HepG2 (cell line): ENCODE data around the gene MID1. TPM values are rescaled to one million over a fixed set of nuclear protein-coding genes. Genes with fewer than 3 reads are reported as not detected.

Experiments
- ATAC-seq: fragments of 200-7000 bp; cut with Tn5 transposase; 3 replicates; pipeline ENCODE4 v1.9.1; 2020; ENCODE audit warnings: mild to moderate bottlenecking, moderate library complexity
- Bru-seq: library from RNA; stranded (reverse); fragments of 400-500 nt; gene quantifications from one replicate; lab custom pipeline; 2021; lab: Mats Ljungman, UMichigan
- BruChase-seq, 2 experiments: library from RNA; stranded (reverse); fragments of 400-500 nt; gene quantifications; one replicate each; lab custom pipeline; 2021; lab: Mats Ljungman, UMichigan
- BruUV-seq: library from RNA; stranded (reverse); fragments of 400-500 nt; replicated peaks from 2 replicates; lab custom pipeline; 2021; lab: Mats Ljungman, UMichigan
- CTCF ChIA-PET: fragments of 300-600 bp; formaldehyde crosslinking; extraction: SDS; loops from one replicate; lab custom pipeline; 2021; ENCODE audit warnings: low total read pairs, inconsistent platforms, low intra/inter-chr PET ratio; lab: Yijun Ruan, JAX
- POLR2A ChIA-PET: fragments of 350-600 bp; sonication (Branson Sonifier 250); formaldehyde crosslinking; loops from one replicate; lab custom pipeline; 2020; ENCODE audit warnings: antibody characterized with exemption, inconsistent platforms; lab: Yijun Ruan, JAX
- DNase-seq: peaks from one replicate; pipeline ENCODE4 v3.0.0-alpha.2; 2015; ENCODE audit warnings: low spot score
- FAIRE-seq: peaks from 3 replicates; lab custom pipeline; 2011; peaks lifted over from hg19 to GRCh38; lab: Jason Lieb, UNC
- H2AFZ ChIP-seq: one replicate; pipeline ENCODE4 v1.6.1; 2011; ENCODE audit warnings: low read length, inconsistent platforms
- H3K27ac ChIP-seq: fragments of 300-600 bp; 3 replicates; pipeline ENCODE4 v1.8.0; 2011; ENCODE audit warnings: mixed run types, mild to moderate bottlenecking, mixed read lengths, low read length, inconsistent platforms; ENCODE audit not compliant: insufficient read depth; ENCODE audit errors: extremely low read length
- H3K27me3 ChIP-seq, 2 experiments: fragments of 200-600 bp in 1 of 2; 2 replicates in 1 of 2; 3 replicates in 1 of 2; pipeline versions ENCODE4 v1.6.0 to v1.8.0; 2011; ENCODE audit warnings: low read length in 2 of 2, mild to moderate bottlenecking in 2 of 2, moderate library complexity in 2 of 2, inconsistent platforms in 1 of 2; ENCODE audit not compliant: insufficient read depth in 2 of 2, control insufficient read depth in 1 of 2
- H3K36me3 ChIP-seq, 2 experiments: fragments of 200-600 bp in 1 of 2; replicated peaks in 1 of 2; 2 replicates in 1 of 2; 3 replicates in 1 of 2; pipeline versions ENCODE4 v1.5.1 to v1.8.0; 2011; ENCODE audit warnings: low read length in 2 of 2, inconsistent platforms in 1 of 2; ENCODE audit not compliant: insufficient read depth in 2 of 2, control insufficient read depth in 1 of 2
- H3K4me1 ChIP-seq: 2 replicates; pipeline ENCODE4 v1.5.1; 2012; ENCODE audit warnings: low read length, inconsistent platforms; ENCODE audit not compliant: insufficient read depth
- H3K4me2 ChIP-seq: 2 replicates; pipeline ENCODE4 v1.6.0; 2011; ENCODE audit warnings: low read depth, low read length, inconsistent platforms
- H3K4me3 ChIP-seq, 3 experiments: fragments of 200-600 bp in 1 of 3; sonication (generic), shearing (Covaris generic) in 1 of 3; replicated peaks in 1 of 3; 2 replicates each; pipeline ENCODE4 v1.5.1; 2011 to 2016; ENCODE audit warnings: low read length in 3 of 3, inconsistent platforms in 2 of 3, low read depth in 2 of 3, mild to moderate bottlenecking in 2 of 3, control low read depth in 1 of 3, mixed read lengths in 1 of 3; ENCODE audit not compliant: insufficient read depth in 1 of 3
- H3K79me2 ChIP-seq: one replicate; pipeline ENCODE4 v1.6.1; 2011; ENCODE audit warnings: low read length, inconsistent platforms; ENCODE audit not compliant: insufficient read depth
- H3K9ac ChIP-seq: 2 replicates; pipeline ENCODE4 v1.6.0; 2011; ENCODE audit warnings: mild to moderate bottlenecking, low read depth, low read length, inconsistent platforms; ENCODE audit not compliant: insufficient read depth
- H3K9me3 ChIP-seq: 2 replicates; pipeline ENCODE4 v1.5.1; 2012; ENCODE audit warnings: mild to moderate bottlenecking, low read length
- H4K20me1 ChIP-seq: 2 replicates; pipeline ENCODE4 v1.6.0; 2011; ENCODE audit warnings: inconsistent platforms, mild to moderate bottlenecking, low read length, moderate library complexity; ENCODE audit not compliant: insufficient read depth
- ATAD3A ChIP-seq: sonication (generic); formaldehyde crosslinking; IDR thresholded peaks from 2 replicates; pipeline ENCODE4 v1.4.0; 2020; ENCODE audit warnings: missing genetic modification reagents
- BRD4 ChIP-seq: sonication (generic); formaldehyde crosslinking; IDR thresholded peaks from 2 replicates; pipeline ENCODE4 v1.4.0; 2020; ENCODE audit warnings: missing genetic modification reagents
- ELK4 ChIP-seq: sonication (generic); formaldehyde crosslinking; IDR thresholded peaks from 2 replicates; pipeline ENCODE4 v1.9.0; 2021; ENCODE audit warnings: missing genetic modification reagents, borderline replicate concordance
- FOXK2 ChIP-seq: fragments of 450-650 bp; IDR thresholded peaks from 2 replicates; pipeline ENCODE4 v1.6.1; 2016
- GLI4 ChIP-seq: sonication (generic); formaldehyde crosslinking; IDR thresholded peaks from 2 replicates; pipeline ENCODE4 v1.5.1; 2020; ENCODE audit warnings: missing genetic modification reagents, mild to moderate bottlenecking, moderate library complexity, borderline replicate concordance
- GZF1 ChIP-seq: sonication (generic); formaldehyde crosslinking; IDR thresholded peaks from 2 replicates; pipeline ENCODE4 v1.5.1; 2020; ENCODE audit warnings: mild to moderate bottlenecking, missing genetic modification reagents
- HOXA5 ChIP-seq: sonication (generic); formaldehyde crosslinking; IDR thresholded peaks from 2 replicates; pipeline ENCODE4 v1.4.0; 2020; ENCODE audit warnings: missing genetic modification reagents
- PHF5A ChIP-seq: IDR thresholded peaks from one replicate; pipeline ENCODE4 v1.6.1; 2018; ENCODE audit warnings: low read depth, missing genetic modification reagents; ENCODE audit not compliant: unreplicated experiment
- RBFOX2 ChIP-seq: fragments of 200-400 bp; formaldehyde crosslinking; IDR thresholded peaks from 2 replicates; pipeline ENCODE4 v1.6.1; 2017; ENCODE audit warnings: low read depth, mild to moderate bottlenecking, low read length
- ZUFSP ChIP-seq: sonication (generic); formaldehyde crosslinking; IDR thresholded peaks from 2 replicates; pipeline ENCODE4 v1.9.0; 2021; ENCODE audit warnings: missing genetic modification reagents, mild to moderate bottlenecking, borderline replicate concordance
- WGBS: methylation state at CpG from one replicate; pipeline ENCODE4 v1.1.6; 2017; ENCODE audit warnings: low lambda C conversion rate; 5-methylcytosine and 5-hydroxymethylcytosine counted together
- in situ Hi-C: cut with HindIII; loops from 2 replicates; pipeline ENCODE4 v1.10.0; 2017; ENCODE audit warnings: low pct_unique_long_range_greater_than_20kb; ENCODE audit not compliant: extremely low pct_ligation_motif_present
- intact Hi-C: fragments of 100-400 bp; cut with micrococcal nuclease; formaldehyde crosslinking; loops from one replicate; pipeline ENCODE4 v1.10.0; 2022; ENCODE audit not compliant: unreplicated experiment
- long read RNA-seq, 2 experiments: library from RNA in 1 of 2; library from polyadenylated mRNA in 1 of 2; stranded (forward) in 1 of 2; unstranded in 1 of 2; transcript quantifications; one replicate each; pipeline ENCODE4 v2.0.0, GENCODE V29; 2019 to 2022
- polyA minus RNA-seq, 3 experiments: library from RNA; depleted of rRNA, polyadenylated mRNA; stranded (reverse); fragments of >200 nt; gene quantifications; 2 replicates each; pipeline ENCODE4 v1.2.3, GENCODE V29; 2011; ENCODE audit warnings: low replicate concordance in 1 of 3
- polyA plus RNA-seq, 8 experiments: library from polyadenylated mRNA; depleted of rRNA in 3 of 8; stranded (reverse) in 7 of 8; unstranded in 1 of 8; fragments of >200 nt; fragmentation: Illumina TruSeq in 4 of 8; extraction: Trizol in 4 of 8; gene quantifications; 2 replicates each; pipeline versions ENCODE4 v1.2.1 to v1.2.3, GENCODE V29; 2011 to 2016; ENCODE audit warnings: low read depth in 4 of 8, missing spikeins in 1 of 8, mixed read lengths in 1 of 8; ENCODE audit not compliant: insufficient read depth in 1 of 8
- total RNA-seq, 5 experiments: library from RNA; depleted of rRNA; stranded (reverse); fragments of >200 nt; fragmentation: Illumina TruSeq; extraction: Trizol; gene quantifications; 2 replicates each; pipeline ENCODE4 v1.2.3, GENCODE V29; 2016; ENCODE audit warnings: low read depth in 1 of 5
- TF ChIP-seq, protein P1 (sequence below): sonication (generic); formaldehyde crosslinking; IDR thresholded peaks from 2 replicates; pipeline ENCODE4 v1.9.0; 2021; ENCODE audit warnings: missing genetic modification reagents, mild to moderate bottlenecking, borderline replicate concordance

Gene MID1
- total RNA-seq (2016; rRNA removed; fragmentation: Illumina TruSeq; extraction: Trizol) (0.86 and 1.2 TPM in 2 replicates), polyA plus RNA-seq (2011; rRNA removed) (1.1 and 1.2 TPM in 2 replicates), polyA minus RNA-seq (2011; rRNA and poly(A)+ RNA removed; ENCODE audit: low replicate concordance) (9.5 and 48.9 TPM in 2 replicates), Bru-seq, nascent RNA (percentile 30 among the genes with signal in this experiment), BruChase-seq, experiment 1, labeled RNA remaining after a 6-hour chase (percentile 26 among the genes with signal in this experiment), BruChase-seq, experiment 2, labeled RNA remaining after a 2-hour chase (percentile 29 among the genes with signal in this experiment)
- total RNA-seq (2016; cell fraction: cytosol; rRNA removed; fragmentation: Illumina TruSeq; extraction: Trizol; ENCODE audit: low read depth): 1.5 TPM in 2 replicates
- 1.00 and 1.2 TPM in 2 replicates for total RNA-seq (2016; cell fraction: insoluble cytoplasmic fraction; rRNA removed; fragmentation: Illumina TruSeq; extraction: Trizol)
- total RNA-seq (2016; cell fraction: membrane; rRNA removed; fragmentation: Illumina TruSeq; extraction: Trizol): 1.4 and 1.7 TPM in 2 replicates
- total RNA-seq (2016; cell fraction: nucleus; rRNA removed; fragmentation: Illumina TruSeq; extraction: Trizol): 1.4 TPM in 2 replicates
- polyA plus RNA-seq (2011; cell fraction: cytosol; rRNA removed): 0.85 and 1.0 TPM in 2 replicates
- 2.2 and 2.4 TPM in 2 replicates for polyA plus RNA-seq (2011; cell fraction: nucleus; rRNA removed)
- polyA plus RNA-seq (2012): 1.1 and 1.6 TPM in 2 replicates
- polyA plus RNA-seq (2016; cell fraction: cytosol; fragmentation: Illumina TruSeq; extraction: Trizol; ENCODE audit: low read depth): 0.11 and 0.16 TPM in 2 replicates
- 0.65 and 0.91 TPM in 2 replicates for polyA plus RNA-seq (2016; cell fraction: insoluble cytoplasmic fraction; fragmentation: Illumina TruSeq; extraction: Trizol; ENCODE audit: low read depth)
- polyA plus RNA-seq (2016; cell fraction: membrane; fragmentation: Illumina TruSeq; extraction: Trizol; ENCODE audit: low read depth): 0.37 and 0.44 TPM in 2 replicates
- 1.5 and 2.3 TPM in 2 replicates for polyA plus RNA-seq (2016; cell fraction: nucleus; fragmentation: Illumina TruSeq; extraction: Trizol; ENCODE audit: insufficient read depth, low read depth)
- 1.5 and 1.6 TPM in 2 replicates for polyA minus RNA-seq (2011; cell fraction: cytosol; rRNA and poly(A)+ RNA removed)
- polyA minus RNA-seq (2011; cell fraction: nucleus; rRNA and poly(A)+ RNA removed): 2.5 and 2.6 TPM in 2 replicates
- long read RNA-seq, experiment 1: 0 reads
- long read RNA-seq, experiment 2, partial matches to known transcripts: 0 of 2 reads
- long read RNA-seq, experiment 2, other reads (novel, unspliced or antisense): 2 of 2 reads

DNA sequence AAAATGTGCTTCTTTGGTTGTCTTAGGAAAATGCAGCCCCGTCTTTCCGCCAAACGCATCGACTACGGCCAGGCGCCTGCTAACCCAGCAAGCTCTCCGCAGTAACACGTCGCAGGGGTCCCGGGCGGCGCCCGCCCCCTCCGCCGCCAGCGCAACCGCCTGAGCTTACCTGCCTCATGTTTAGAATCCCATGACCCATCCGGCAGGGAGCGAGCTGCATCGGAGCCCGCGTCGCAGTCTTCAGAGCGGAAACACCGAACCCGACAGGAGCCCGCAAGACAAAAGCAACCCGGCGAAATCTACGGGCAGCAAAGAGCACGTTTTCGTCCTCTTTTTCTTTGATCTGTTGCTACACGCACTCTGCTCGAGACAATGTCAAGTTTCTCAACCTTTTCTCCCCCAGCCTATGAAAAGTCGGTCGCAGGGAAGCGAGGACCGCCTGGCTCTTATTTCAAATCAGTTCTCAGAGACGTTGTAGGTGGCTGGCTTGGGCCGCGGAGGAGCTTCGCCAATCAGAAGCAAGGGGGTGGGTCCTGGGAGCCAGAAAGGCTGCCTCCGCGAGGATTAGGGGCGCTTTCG is at the start of gene MID1:
Gene MID1, minus strand, starts transcription at position 465 of the 579 bp plus-strand sequence. CDS start 53,038 bp downstream, outside the sequence.
- BruUV-seq: no TSS peak
- TF ChIP-seq ELK4 (CRISPR knock-in tag) (no peak), ZUFSP (CRISPR knock-in tag) (no peak), PHF5A (CRISPR knock-in tag) (no peak), BRD4 (CRISPR knock-in tag) (no peak), GLI4 (no peak), HOXA5 (CRISPR knock-in tag) (no peak), RBFOX2 (no peak), ATAD3A (no peak), GZF1 (CRISPR knock-in tag) (no peak), FOXK2 (no peak)
- TF ChIP-seq, protein P1, sequence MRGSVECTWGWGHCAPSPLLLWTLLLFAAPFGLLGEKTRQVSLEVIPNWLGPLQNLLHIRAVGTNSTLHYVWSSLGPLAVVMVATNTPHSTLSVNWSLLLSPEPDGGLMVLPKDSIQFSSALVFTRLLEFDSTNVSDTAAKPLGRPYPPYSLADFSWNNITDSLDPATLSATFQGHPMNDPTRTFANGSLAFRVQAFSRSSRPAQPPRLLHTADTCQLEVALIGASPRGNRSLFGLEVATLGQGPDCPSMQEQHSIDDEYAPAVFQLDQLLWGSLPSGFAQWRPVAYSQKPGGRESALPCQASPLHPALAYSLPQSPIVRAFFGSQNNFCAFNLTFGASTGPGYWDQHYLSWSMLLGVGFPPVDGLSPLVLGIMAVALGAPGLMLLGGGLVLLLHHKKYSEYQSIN (CRISPR knock-in tag): no peak
- Histone ChIP-seq H3K9me3 (no peaks in the 10 kb centered on the region), H4K20me1 (no peaks in the 10 kb centered on the region), H3K27me3 (no peaks in the 10 kb centered on the region), H3K79me2 (no peaks in the 10 kb centered on the region), H2AFZ (no peak within 1 kb of the TSS), H3K9ac (no peak within 1 kb of the TSS), H3K27ac (no peak within 1 kb of the TSS), H3K36me3 (no peaks in the 10 kb centered on the region), H3K4me1 (no peaks in the 10 kb centered on the region), H3K4me3 (no peak within 1 kb of the TSS), H3K4me2 (no peak within 1 kb of the TSS)
- no peak for FAIRE-seq
- CTCF ChIA-PET: no interaction called here
- POLR2A ChIA-PET: no interaction called here
- no peak for DNase-seq
- in situ Hi-C loops: no loop called here
- intact Hi-C loops: no loop called here
- ATAC-seq: no peak
- no CpG with 5 or more reads among the region's 46 CpGs for WGBS
